GM19023 (cell line): Measurements from ENCODE around the gene R3HDML.
"Not testable (repeated sequence)": the region's sequence is repeated elsewhere in the genome, so short reads cannot be mapped to it uniquely, and the experiment has no call there.

Experiments used
- ATAC-seq: cut with Tn5 transposase; IDR thresholded peaks from one replicate; pipeline ENCODE4 v1.9.1; 2021; ENCODE audit warnings: mild to moderate bottlenecking, moderate library complexity; ENCODE audit not compliant: unreplicated experiment

The R3HDML gene, protein sequence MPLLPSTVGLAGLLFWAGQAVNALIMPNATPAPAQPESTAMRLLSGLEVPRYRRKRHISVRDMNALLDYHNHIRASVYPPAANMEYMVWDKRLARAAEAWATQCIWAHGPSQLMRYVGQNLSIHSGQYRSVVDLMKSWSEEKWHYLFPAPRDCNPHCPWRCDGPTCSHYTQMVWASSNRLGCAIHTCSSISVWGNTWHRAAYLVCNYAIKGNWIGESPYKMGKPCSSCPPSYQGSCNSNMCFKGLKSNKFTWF

DNA sequence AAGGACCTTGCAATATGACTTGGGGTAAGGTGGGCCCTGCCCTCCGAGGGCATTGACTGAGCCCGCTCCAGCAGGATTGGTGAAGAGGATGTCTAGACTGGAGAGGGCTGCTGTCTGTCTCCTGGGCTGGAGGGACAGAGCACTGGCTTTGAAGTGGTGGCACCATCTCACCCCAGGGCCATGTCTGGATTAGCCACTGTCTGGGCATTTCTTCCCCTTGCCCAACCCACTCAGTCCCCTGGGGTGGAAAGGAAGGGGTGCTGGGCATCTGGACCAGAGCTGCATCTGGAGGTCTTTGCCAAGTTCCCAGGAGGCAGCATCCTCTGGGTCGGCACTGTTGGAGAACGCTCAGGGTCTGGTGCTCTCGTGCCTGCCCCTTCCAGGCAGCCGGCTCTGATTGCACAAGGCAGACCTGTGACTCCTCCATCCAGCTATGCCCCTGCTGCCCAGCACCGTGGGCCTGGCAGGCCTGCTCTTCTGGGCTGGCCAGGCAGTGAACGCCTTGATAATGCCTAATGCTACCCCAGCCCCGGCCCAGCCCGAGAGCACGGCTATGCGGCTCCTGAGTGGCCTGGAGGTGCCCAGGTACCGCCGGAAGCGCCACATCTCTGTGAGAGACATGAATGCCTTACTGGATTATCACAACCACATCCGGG lies at the start of gene R3HDML:
Gene R3HDML (plus strand): TSS at position 319 of the 656 bp plus-strand sequence. CDS start 115 bp downstream, at position 434.
- ATAC-seq: no peak

DNA sequence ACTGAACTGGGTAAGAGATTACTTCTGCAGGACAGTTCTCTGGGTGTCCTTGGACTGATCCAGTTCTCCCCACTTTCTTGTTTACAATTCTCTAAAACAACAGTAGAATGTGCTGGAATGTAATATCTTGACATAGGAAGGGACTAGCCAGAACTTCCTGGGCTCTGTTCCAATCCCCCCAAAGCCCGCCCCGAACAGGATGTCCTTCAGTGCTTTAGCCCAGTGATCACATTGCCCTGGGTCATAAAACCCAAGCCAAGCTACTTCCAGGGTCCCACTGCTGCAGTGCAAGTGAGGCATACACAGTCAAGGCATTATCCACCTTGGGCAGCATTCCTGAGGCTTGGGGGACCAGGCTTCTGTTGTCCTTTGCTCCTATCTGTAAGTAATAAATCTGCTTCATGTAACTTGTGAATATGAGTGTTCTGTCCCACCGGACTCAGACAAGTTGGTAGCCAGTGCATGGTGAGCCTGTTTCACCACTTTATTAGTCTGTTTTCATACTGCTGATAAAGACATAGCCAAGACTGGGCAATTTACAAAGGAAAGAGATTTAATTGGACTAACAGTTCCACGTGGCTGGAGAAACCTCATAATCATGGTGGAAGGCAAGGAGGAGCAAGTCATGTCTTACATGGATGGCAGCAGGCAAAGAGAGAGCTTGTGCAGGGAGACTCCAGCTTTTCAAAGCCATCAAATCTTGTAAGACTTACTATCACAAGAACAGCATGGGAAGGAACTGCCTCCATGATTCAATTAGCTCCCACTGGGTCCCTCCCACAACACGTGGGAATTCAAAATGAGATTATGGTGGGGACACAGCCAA lies 49.4 kb upstream of the R3HDML start:
- ATAC-seq: no peak

DNA sequence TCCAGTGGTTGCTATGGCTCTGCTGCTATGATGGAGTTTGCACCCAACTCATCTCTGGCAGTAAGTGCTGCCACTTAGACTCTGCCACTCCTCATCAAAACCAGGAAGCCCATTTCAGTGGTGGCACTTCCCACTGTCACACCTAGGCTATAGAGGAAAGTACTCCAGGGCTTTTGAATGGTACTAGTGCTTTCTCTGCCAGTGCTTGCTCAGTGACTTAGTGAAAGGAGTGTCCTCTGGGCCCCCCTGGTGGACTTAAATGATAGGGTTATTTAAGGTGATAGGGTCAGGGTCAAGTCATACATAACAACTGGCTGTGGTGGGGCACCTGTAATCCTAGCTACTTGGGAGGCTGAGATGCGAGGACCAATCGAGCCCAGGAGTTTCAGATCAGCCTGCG lies 48.6 kb upstream of the R3HDML start:
- no peak for ATAC-seq

DNA sequence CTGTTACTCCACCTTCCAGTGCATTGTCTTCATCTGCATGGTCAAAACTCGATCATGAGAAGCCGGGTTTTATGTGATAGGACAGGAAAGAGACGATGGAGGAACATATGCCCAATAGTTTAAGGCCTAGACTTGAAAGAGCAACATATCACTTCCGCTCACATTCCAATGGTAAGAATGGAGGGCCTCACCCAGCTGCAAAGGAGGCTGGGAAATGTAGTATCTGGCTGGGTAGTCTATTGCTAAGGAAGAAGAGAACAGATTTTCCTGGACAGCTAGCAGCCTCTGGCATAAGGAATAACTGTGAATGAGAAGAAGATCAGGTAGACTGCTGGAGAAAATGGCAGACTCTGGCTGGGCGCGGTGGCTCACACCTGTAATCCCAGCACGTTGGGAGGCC lies 45.1 kb upstream of the R3HDML start:
- no peak for ATAC-seq

DNA sequence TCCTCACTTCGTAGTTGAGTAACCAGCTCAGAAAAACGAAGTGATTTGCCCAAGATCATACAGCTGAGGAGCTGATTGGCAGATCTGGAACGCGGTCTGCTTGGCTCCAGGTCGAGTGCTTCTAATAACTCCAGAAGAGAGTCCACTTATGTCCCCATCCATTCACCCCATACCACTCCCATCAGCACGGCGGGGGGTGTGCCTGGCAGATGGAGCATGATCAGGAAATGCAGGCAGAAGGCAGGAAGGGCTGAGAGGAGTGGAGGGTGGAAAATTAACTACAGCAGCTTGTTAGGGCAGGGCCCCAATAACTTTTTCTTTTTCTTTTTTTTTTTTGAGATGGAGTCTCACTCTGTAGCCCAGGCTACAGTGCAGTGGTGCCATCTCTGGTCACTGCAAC lies 40.8 kb upstream of the R3HDML start:
- ATAC-seq: no peak

DNA sequence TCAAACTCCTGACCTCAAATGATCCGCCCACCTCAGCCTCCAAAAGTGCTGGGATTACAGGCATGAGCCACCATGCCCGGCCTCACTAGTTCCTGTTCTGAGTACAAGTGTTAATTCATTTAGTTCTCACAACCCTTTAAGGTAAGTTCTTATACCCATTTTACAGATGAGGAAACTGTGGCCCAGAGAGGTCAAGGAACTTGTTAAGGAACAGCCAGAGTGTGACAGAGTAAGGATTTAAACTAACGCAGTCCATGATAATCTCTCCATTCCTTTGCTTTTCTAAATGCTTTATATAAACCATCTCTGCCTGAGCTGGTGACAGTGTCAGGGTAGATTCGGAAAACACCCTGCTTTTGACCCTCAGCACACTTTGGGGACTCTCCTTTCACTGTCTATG lies 39.1 kb upstream of the R3HDML start:
- no peak for ATAC-seq

DNA sequence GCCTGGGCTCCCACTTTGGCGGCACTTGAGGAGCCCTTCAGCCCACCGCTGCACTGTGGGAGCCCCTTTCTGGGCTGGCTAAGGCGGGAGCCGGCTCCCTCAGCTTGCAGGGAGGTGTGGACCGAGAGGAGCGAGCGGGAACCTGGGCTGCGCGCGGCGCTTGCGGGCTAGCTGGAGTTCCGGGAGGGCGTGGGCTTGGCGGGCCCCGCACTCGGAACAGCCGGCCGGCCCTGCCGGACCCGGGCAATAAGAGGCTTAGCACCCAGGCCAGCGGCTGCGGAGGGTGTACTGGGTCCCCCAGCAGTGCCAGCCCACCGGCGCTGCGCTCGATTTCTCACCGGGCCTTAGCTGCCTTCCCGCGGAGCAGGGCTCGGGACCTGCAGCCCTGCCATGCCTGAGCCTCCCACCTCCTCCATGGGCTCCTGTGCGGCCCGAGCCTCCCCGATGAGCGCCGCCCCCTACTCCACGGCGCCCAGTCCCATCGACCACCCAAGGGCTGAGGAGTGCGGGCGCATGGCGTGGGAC lies 37.8 kb upstream of the R3HDML start:
- not testable (repeated sequence) for ATAC-seq

DNA sequence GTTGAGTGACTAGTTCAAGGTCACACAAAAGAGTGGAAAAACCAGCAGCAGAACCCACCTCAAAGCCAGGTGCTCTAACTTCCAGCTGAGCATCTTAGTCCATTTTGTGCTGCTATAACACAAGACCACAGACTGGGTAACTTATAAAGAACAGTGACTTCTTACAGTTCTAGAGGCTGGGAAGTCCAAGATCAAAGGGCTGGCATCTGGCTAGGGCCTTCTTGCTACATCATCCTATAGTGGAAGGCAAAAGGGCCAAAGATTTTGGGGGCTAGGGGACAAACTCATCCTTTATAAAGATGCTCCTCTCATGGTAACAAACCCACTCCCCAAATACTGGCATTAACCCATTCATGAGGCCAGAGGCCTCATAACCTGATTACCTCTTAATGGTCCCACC lies 35.6 kb upstream of the R3HDML start:
- no peak for ATAC-seq

DNA sequence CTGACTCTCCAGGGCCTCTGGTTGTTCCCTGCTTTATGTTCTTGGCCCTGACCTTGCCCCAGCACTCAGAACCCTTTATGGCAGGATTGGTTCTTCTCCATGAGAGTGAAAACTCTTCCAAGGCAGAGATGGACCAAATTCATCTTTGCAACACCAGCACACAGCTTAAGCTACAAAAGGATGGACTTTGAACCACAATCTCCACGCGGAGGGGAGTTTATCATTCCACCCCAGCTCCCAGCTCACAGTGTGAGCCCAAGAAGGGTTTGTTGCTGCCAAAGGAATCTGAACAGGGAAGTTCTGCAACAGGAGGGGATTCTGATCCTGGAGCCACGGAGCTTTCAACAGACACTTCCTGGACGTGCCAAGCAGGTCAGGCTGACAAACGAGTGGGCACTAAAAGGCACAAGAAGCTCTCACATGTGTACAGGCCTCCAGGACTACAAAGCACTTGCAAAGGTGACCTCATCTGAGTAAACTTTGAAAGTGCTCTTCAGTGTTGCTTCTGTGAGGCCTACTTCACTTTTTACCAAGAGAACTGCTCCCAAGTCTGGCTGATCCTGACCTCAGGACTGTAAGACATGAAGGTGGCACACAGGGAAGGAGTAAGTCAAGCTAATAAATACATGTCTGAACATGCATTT lies 34.7 kb upstream of the R3HDML start:
- no peak for ATAC-seq

DNA sequence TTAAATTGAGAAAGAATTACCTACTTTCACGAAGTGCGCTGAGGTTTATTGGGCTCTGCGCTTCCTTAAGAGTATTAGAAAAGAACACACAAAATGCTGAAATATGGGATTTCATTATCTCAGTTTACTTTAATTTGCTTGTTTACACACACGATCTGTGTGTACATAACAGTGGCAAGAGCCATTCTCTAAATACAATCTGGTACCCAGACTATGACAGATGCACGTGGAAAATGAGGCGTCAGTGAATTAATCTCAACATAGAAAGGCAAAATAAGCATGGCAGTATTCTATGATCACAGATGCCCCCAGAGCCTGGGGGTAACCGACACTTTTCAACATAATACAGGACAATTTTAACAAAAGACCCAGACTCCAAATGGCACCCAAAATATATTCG lies 34.1 kb upstream of the R3HDML start:
- no peak for ATAC-seq

DNA sequence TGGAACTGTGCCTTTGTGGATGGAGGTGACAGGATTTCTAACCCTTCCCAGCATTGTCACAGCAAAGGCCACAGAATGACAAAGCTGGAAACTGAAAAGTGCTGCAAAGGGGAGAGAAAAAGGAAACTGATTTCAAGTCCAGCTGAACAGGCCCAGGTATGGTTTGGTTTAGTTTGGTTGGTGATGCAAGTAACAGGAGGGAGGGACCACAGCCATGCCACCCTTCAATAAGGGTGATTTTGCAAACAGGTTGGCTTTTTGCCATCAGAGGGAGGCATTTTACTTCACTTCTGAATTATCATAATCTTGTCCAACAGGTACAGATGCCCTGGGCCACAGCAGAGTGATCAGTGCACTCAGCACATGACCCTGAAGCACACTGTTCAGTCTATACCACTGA lies 32.5 kb upstream of the R3HDML start:
- ATAC-seq: no peak

DNA sequence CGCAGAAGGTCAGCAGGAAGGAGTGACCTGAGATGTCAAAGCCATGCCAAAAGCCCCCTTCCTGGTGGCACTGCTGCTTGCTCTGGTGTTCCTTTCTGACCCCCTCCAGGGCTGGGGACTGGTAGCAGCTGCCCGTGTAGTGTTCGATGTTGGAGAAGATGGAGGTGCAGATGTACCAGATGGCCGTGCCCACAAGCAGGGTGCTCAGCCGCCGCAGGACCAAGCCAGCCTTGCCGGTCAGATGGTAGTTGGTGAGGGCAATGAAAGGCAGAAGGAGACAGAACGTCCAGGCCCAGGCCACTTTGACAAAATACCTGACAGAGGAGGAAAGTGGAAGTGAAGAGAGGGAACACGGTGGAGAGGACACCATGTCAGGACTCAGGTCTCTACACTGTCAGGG lies 29.9 kb upstream of the R3HDML start:
- ATAC-seq: no peak

DNA sequence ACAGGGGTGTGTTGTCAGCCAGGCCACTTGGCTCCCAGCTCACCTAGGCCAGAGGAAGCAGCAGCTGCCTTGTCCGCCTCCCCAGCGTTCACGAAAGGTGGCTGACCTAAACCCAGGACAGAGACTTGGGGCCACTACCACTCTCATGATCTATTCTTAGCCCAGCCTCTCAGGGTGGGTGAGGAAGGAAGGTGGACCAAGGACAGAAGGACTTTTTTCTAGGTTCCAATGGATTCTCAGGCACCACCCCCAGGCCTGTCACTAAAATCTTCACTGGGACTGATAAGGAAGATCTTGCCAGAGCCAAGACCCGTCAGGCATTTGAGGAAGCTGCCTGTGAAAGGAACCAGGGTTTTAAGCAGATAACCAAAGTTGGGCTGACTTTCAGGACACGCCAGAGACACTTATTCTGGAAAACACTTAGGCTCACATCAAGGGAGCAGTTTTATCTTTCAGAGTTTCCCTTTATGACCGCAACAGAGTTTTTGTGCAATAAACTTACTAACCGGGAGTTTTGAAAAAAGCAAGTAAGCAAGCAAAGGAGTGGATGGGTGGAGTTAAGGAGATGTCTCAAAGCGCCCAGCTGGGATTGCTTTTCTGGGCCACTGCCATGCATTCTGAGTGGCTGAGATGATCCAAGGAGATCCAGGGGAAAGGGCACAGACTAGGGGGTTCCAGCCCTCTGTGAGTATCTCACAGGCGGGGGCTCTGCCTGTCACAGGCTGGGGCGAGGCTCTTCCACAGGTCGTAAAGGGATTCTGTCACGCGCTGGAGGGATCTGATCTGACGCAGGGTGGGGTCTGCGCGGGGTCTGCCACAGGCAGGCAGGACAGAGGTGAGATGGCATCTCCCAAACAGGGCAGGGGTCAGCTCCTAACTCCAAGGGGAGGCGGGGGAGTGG lies 26.8 kb upstream of the R3HDML start:
- ATAC-seq: no peak

DNA sequence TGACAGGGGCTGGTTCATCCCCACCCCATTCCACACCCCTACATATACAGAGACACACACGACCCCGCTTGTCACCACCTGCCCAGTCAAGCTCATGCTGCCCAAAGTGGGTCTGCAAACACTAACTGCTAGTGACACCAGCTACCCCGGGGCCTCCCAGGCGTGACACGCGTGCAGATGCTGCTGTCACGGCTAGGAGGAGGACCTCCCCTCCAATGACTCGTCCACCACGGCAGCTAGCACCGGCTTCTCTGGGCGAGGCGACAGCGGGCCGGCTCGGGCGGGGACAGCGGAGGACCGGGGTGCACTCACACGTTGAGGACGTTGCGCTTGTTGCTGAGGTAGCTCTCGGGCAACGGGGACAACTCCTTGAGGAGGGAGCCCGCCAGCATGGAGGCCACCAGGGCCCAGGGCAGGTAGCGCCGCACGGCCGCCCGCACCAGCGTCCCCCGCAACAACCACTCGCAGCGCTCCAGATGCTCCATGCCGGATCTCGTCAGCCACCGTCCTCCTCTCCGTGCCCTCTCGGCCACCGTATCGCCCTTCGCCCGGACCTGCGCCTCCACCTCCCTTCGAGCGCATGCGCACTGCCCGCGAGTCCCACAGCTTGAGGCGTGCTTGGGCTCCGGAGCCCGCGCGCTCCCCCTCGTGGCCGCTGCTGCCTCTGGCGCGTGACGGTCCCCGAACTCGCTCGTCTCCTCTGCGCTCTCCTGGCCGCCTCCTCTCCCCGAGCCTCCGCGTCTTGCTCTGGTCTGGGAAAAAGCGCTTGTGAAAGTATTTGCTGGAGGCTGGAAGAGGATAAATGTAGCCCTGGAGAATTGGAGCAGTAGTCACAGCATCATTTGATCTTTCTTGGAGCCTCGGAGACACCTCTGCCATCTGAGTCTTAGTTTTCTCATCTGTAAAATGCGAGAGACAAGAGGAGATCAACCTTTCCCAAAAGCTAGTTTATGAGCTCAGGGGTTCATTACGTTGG lies 25.9 kb upstream of the R3HDML start, which contains the start of gene FITM2:
Gene FITM2 (minus strand): TSS at position 539 of the 976 bp plus-strand sequence. CDS start 54 bp downstream, at position 485.
- ATAC-seq: peak; percentile 93

DNA sequence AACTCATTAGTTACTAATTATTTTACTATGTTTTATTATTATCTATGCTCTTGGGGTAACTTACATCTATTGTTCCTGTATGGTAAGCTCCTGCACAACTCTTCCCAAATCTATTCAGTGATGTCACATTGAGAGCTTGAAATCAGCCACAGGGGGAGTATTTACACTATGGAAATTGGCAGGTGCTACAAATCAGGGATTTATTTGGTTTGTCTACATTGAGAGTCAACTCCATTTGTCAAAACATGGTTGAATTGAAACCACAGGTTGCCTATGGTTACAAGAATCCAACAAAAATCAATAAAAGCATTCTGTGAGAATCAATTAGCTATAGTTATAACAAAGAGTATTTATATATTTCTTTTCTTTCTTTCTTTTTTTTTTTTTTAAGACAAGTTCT lies 22.0 kb upstream of the R3HDML start:
- ATAC-seq: no peak

DNA sequence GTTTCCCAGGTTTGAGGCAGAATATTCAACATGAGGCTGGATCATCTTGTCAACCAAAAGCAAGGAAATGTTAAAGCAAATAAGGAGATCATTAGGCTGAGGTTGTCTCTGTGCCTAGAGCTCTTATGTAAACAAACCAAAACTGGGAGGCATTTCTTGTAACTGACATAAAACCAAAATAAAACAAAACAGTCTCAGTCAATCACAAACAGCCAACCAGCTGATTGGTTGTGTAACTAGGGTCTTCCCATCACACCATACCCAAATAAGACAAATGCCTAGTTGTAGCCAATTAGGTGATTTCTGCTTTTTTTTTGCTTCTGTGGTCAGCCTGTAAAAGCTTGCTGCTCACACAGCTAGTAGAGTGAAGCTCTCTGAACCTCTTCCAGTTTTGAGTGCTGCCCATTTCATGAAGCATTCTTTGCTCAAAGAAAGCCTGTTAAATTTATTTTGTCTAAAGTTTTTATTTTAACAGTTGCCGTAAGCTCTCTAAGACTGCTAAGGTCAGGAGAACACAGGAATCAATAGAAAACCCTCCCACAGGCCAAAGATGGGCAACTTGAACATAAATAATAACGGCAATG lies 16.9 kb upstream of the R3HDML start:
- no peak for ATAC-seq

DNA sequence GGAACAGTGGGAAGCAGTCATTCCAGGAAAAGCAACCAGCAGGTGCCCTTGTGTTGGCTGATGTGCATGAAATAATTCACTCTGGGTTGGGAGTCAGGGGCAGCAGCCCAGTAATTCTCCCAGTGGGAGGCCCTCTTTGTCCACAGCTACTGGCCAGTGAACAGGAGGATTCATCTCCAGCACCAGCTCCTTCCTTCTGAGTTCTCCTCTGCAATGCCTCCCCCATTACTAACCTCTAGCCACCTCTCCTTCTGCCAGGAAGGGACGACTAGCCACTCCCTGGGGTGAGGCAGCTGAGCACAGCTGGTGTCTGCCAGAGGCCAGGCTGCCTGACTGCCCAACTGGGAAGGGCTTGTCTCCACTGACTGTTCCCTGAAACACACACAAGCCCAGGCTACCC lies 12.5 kb upstream of the R3HDML start:
- no peak for ATAC-seq

DNA sequence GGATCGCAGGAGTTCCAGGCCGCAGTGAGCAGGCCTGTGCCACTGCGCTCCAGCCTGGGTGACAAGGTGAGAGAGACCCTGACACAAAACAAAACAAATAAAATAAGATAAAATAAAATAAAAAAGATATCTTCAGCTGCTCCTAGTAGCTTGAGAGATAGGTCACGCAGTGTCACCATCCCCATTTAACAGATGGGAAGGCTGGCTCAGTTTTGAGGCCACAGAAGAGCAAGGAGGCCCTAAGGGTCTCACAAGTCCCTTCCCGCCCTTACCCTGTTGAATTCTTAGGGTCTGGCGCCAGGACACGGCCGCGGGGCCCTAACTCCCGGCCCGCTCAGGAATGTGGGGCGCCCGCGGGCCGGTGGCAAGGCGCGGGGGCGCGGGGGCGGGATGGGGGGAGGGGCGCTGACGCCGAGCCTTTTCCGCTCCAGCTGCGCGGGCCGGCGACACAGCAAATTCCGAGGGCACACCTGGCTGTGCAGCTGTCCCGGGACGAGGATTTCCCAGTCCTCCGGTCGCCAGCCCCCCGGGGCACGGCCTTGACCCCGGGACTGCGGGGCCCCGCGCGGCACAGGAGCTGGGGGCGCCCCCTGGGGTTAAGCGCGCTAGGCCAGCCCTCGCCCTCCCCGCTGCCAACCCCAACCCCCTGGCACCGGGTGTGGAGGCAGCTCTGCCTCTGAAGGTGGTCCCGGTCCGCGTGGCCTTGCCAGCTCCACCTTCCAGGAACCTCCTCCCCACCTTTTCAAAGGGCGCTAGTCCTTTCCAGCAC lies 10.3 kb upstream of the R3HDML start:
- ATAC-seq: no peak
